Stimulated activated CD8-positive, alpha-beta memory T cell treated with anti-CD3 and anti-CD28 coated beads, Interleukin-12 subunit alpha, Interleukin-12 subunit beta, amount 100 ng/mL, for 24 hours (primary cell): Measurements from ENCODE around the gene RIN3.

Source experiments
- DNase-seq: peaks from one replicate; pipeline ENCODE4 v3.0.0-alpha.2; 2020; ENCODE audit errors: extremely low read depth

Gene RIN3

DNA sequence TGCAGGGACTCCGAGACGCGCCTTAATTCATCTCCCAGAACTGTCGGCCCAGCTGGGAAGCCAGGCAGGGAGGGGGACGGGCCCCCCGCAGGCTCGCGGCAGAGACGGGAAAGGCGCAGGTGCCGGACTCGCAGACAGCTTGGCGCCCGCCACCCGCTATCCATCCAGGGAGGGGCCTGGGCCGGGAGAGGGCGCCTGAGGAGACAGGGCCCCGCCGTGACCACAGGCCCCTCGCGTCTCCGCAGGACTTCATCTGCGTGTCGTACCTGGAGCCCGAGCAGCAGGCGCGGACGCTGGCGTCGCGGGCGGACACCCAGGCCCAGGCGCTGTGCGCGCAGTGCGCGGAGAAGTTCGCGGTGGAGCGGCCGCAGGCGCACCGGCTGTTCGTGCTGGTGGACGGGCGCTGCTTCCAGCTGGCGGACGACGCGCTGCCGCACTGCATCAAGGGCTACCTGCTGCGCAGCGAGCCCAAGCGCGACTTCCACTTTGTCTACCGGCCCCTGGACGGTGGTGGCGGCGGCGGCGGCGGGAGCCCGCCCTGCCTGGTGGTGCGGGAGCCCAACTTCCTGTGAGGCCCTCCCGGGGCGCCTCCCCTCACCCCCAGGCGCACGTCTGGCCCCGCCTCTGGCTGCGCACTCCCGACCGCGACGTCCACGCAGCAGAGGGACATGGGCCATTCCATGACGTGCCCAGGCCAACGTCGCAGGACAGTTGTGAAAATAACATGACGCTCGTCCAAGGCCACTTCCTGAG lies 174.3 kb downstream of the RIN3 start:
- no peak for DNase-seq

DNA sequence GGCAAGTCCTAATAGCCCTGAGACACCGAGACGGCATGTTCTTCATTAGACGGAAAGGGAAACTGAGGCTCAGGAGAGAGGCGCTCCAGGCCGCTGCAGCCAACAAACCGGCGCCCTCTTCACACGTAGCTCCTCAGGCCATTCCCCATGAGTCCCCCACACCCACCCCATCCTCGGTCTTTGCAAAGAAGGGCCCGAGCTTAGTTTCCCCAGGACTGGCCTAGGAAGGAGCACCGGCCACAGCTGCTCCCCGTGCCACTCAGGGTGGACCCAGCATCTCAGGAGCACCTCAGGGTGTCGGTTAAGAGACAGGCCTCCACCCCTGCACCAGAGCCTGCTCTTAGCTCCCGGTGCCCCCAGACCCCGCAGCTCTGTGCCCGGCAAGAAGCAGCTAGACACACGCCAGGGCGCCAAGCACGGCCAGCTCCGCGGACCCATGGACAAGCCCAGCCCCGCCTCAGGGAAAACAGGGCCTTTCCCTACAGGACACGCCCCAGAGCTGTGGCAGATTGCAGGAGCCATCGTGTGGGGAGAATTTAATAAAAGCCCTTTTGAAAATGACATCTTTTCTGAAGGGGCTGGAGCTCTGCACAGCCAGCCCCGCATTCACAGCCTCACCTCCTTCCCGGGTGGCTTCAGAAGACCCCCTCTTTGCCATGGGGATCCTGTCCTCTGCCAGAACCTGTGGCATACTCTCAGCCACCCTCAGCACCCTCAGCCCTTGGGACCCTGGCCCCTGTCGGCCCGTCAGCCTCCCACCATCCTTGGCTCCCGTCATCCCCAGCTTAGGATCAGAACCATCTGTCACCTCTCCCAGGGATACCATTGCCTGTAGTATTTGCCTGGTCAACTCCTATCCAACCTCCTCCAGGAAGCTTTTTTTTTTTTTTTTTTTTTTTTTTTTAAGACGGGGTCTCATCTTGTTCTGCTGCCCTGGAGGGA lies 175.1 kb downstream of the RIN3 start:
- no peak for DNase-seq

DNA sequence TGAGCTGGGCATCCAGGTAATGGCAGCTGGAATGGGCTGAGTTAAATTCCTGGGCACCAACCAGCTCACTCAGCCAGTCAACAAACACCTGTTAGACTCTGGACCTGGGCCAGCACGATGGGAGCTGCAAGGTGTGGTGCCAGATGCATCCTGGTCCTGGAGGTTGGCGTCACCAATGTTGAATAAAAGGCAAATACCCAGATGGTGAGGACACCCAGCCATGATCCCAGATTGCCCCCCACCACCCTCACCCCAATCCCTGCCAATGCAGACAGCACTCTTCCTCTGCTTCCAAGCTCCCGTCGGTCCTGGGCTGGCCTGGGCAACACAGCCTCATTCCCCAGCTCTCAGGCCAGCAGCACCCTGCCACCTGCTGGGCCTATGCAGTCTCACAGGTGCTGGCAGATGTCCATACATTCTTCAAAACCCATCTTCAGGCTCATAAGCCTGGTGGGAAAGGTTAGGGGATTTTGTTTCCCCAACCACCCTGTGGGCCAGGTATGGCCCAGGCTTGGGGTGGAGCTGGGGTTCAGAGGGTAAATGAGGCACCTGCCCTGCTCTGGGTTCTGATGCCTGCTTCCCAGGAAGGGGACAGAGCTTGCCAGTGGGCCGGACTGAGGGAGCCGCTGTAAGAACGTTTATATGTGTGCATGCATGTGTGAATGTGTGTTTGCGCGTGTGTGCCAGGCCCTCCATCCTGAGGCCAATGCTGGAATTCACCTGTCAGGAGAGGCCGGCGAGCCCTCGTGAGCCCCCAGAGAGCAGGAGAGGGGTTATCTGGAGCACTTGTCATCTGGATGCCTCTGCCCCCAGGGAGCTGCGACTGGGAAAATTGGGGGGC lies 176.8 kb downstream of the RIN3 start:
- no peak for DNase-seq

DNA sequence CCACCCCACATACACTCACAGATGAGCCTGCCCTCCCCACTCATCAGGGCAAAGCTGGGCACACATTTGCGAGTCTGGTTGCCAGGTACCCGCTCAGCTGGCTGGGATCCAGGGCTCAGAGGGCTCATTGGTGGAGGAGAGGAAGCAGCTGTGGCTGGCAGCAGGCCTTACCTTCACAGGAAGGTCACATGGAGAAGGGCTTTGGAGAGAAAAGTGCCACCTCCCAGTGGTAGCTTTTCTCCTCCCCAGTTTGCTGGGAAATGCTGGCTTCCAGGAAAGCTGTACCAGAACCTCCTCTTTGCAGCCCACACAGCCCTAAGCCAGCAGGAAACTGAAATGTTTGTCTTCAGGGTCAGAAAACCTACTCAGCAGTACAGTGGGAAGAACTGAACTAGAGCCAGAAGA lies 179.2 kb downstream of the RIN3 start:
- DNase-seq = no peak

DNA sequence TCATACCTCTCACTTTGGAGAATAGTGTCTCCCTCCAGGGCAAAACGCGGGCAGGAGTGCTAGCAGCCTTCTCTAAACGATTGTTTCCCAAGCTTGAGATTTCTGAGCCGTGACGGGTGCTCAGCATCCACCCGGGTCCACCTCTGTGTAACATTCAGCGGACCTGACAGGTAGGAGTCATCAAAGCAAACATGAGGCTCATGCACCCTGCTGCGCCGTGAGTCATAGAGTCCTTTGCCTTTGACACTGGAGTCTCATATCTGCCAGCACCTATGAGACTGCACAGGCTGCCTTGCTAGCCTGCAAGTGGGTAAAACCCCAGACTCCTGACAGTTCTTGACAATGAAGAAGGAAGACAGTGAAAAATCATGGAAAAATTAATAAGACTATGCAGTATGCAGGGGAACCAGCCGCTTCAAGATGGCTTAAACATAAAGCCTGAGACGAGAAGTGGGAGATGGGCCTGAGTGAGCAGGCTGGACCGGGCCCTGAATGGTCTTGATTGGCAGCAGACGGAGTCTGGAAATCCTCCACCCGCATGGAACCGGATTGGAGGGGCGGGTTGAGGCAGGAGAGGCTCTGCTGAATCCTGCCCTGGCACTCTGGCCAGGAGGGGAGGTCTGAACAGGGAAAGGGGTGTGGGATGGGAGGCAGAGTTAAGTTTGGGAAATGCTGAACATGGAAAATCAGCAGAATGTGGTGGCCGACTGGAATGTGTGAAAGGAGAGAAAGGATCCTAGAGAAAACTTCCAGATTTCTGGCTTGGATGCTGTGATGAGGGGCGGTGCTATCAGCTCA lies 180.6 kb downstream of the RIN3 start:
- no peak for DNase-seq

DNA sequence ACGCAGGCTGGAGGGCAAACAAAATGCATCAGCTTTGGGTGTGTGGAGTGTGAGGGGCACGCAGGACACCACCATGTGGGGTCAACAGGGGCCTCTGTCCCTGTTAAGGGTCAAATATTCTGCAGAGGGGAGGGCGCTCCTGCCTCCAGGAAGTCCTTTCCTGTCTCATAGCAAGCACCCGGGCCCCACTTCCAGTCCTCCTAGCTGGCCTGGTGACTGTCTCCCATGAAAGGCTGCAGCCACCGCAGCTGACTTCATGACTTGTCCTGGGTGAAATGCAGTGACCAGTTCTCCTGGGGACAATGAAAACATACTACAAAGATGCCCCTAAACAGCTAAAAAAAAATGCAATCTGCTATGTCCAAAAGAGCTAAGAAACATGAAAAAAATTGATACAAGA lies 181.2 kb downstream of the RIN3 start:
- no peak for DNase-seq

DNA sequence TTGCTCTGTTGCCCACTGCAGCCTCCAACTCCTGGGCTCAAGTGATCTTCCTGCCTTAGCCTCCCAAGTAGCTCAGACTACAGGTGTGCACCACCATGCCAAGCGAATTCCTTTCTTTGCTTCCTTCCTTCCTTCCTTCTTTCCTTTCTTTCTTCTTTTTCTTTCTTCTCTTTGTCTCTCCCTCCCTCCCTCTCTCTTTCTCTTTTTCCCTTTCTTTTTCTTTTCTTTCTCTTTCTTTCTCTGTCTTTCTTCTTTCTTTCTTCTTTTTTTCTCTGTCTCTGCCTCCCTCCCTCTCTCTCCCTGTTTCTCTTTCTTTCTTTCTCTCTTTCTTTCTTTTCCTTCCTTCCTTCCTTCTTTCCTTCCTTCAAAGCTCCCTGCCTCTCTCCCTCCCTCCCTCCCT lies 182.0 kb downstream of the RIN3 start:
- DNase-seq = no peak

DNA sequence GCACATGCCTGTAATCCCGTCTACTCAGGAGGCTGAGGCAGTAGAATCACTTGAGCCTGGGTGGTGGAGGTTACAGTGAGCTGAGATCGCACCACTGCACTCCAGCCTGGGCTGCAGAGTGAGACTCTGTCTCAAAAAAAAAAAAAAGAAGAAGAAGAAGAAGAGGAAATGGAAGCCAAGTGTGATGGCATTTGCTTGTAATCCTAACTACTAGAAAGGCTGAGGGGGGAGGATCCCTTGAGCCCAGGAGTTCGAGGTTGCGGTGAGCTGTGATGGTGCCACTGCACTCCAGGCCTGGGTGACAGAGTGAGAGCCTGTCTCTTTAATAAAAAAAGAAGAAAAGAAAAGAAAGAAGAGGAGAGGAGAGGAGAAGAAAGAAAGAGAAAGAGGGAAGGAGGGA lies 182.8 kb downstream of the RIN3 start:
- no peak for DNase-seq

DNA sequence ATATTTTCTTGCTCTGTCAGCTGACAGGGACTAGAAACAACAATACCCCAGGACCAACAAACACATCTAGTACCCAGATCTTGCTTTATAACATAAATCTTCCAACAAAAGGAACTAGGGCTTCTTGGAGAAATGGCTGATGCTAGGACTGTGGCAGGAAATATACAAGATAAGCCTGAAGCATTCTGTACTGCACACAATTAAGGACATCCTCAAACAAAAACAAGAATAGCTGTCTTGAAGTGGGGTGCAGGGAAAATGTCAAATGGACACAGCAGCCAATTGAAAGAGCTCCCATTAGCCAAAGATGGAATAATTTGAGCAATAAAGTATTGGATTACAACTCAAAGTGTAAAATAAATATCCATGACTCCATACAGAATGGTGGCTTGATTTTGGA lies 184.8 kb downstream of the RIN3 start:
- DNase-seq = no peak

DNA sequence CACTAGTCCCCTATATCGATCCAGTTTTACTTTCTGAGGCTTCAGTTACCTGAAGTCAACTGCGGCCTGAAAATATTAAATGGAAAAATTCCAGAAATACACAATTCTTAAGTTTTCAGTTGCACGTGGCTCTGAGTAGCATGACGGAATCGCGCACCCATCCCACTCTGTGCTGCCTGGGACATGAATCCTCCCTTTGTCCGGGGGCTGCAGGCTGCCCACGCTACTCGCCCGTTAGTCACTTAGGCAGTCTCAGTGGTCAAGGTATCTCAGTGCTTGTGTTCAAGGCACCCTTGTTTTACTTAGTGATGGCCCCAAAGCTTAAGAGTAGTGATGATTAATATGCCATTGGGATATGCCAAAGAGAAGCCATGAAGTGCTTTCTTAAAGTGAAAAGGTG lies 188.2 kb downstream of the RIN3 start:
- no peak for DNase-seq

DNA sequence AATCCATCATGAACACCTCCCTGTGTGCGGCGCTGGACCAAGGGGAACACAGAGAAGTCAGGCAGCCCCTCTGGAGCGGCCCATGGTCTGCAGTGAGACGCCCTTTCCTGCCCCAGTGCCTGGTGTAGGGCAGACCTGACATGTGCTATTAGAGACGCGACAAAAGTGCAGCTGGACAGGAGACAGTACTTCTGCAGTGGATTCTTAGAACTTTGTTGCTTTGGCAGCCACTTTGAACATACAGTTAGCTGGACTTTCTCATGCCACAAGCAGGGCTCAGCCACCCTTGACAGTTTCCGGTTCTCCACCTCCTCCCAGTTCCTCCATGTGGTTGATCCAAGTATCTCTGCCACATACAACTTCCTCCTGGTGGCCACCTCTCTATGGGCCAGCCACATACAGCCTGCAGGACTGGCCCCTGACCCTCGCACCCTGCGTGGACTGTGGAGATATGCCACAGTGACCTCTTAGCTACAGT lies 188.9 kb downstream of the RIN3 start:
- DNase-seq = no peak

DNA sequence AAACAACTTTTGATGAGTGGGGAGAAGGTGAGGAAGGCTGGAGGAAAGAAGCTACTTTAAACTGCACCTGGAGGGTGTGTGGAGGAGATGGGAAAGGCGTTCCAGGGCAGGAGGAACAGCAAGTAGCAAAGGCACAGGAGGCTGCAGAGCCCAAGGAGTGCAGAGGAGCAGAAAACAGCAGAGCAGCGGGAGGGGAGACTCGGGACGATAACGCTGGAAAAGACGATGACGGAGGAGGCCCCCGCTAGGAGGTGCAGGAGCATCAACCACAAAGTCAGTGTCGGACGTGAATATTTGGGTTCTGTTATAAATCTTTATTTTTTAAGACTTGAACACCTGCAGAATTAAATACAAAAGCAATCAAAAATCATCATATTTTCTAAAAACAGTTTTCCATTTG lies 189.9 kb downstream of the RIN3 start:
- no peak for DNase-seq

DNA sequence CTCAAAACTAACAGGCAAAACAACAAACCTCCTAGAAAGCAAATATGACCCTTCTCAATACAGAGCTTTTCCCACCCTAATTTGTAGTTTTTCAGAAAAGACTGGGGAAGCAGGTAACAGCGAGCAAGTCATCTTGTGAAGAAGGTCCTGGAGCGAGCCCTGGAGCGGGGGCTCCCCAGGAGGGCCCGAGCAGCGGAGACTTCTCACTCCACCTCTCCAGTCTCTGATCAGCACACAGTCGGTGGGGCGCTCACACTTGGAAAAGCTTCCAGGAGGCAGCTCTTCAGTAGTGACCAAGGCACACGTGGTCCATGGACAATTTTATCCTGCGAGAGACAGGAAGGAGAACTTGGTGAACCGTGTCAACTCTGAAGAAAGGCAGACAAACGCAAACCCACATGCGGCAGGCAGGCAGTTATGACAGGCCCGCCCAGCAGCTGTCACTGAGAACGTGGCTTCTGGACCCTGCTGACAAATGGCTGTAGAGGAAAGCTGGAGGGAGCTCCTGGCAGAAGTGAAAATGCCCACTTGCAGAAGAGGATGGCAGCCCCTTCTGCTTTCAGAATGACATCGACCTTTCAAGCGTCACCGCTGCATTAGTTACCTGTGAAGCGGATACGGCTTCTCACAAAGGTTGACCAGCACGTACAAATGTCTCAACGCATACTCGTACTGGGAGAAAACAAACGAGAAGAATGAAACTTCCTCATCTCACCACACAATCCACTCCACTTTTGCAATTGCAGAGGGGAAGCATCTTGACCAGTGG lies 190.6 kb downstream of the RIN3 start:
- no peak for DNase-seq

DNA sequence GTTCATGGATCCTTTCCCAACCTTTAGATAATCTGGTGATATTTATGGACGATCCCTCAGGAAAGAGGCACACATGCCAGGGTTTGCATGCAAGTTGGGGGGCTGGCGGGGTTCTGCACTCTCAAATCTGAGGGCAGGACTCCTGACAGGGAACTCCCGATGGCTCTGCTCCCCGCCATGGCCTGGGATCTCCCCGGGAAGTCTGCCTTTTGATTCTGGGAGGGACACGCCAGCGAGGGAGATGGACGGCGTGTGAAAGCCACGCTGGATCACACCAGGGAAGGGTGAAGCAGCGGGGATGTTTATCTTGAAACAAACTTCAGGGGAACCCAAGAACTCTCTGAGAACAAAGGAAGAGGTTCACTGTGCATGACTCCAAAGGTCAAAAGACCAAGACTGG lies 191.2 kb downstream of the RIN3 start:
- no peak for DNase-seq

DNA sequence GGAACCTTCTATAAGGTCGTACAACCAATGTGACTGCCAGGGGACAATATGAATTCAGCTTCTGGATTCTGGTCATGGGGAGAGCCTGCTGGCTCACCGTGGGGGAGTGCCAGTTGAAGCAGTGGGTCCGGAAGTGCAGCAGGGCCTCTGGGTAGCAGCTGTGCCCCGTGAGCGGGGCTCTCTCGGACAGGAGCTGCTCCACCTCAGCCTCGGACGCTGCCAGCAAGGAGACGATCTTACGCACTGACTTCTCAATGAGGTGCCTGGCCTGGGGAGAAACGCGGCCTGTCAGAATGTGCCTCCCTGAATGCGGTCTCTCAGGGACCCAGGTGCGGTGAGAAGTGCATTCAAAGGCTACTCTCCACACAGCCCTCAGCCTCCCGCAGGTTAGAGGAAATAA lies 192.8 kb downstream of the RIN3 start:
- DNase-seq = no peak

DNA sequence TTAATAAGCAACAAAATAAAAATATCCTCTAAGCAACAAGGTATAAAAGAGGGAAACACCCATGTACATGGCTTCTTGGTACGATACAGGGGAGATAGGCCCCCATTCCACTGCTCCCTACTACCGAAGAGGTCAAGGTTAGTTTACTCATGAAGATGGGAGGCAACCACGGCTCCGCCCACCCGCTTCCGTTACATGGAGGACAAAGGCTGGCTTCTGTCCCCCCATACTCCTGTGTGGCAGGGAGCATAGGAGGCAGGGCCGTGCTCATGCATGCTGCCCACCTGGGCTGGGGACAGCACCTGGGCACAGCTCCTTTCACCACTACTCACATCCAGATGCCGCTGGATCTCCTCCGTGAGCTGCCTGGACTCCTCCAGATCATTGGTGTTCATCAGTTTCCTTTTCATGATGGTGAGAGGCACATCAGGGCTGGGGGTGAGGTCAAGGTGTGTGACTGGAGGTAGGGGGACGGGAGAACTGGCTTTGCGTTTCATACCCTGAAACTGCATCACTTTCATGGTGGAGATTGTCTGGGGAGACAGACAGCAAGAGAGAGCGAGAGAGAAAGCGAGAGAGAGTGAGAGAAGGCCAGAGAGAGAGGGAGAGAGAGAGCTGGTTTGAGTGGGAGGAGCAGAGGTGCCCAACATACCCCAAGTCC lies 195.9 kb downstream of the RIN3 start:
- no peak for DNase-seq

DNA sequence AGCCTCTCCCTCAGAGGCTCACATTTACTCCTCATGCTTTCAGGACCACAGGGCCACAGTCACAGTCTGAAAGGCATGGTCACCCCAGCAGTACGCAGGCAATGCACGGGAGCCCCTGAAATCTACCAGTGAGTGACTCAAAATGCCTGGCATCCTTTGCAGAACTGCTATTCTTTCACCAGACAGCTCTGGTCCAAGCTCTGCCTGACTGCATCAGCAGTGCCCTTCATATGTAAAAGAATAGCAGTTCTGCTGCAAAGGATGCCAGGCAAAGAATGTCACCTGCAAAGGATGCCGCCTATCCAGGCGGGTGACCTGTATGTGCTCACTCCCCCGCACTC lies 196.4 kb downstream of the RIN3 start:
- no peak for DNase-seq

DNA sequence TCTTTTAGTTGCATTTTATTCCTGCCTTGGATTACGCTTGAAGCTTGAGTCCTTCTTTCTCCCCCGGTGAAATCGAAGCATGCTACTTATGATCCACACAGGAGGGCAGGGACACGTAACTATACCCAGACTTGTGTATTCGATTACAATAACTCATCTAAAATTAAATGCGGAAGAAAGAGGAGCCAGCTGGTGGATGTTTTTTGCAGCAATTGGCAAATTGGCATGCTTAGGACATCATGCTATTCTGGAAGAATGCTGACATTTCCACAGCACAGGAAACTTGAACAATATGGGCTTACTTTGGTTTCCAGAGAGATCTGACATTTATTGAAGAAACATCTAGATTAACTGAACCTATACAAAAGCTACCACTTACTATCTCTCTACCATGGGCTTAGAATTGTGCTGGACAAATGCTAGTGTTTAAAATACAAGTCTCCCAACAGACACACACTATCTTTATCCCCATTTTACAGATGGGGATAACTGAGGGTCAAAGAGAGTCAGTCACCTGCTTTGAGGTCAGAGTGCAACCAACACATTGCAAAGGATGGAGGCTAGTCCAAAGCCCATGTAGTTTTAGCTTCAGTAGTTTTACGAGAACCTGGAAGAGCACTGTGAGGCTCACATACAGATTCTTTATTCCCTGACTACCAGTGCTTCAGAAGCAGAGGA lies 198.5 kb downstream of the RIN3 start:
- DNase-seq = no peak

DNA sequence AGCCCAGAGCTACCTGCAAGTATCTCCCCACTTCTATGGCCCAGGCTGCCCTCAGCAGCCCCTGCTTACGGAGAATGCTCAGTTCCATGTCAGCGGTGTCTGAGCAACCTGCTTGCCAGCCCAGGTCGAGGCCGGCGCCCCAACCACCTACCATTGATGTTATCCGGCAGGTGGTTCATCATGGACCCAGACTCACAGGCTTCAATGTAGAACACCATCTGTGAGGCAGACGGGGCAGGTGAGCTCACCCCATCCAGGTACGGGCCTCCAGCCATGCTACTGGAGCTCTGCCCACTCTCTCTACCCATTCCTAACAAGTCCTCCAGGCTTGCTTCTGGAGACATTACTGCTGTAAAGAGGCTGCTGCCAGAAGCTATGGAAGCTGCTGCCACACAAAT lies 199.1 kb downstream of the RIN3 start:
- no peak for DNase-seq
